ENCODE data around the gene C16orf92. TPM values are rescaled to one million over a fixed set of nuclear protein-coding genes. Genes with fewer than 3 reads are reported as not detected.
A peak's percentile ranks its signal among the peaks of the same experiment; 100 is the strongest.
"Not testable (repeated sequence)": the region's sequence is repeated elsewhere in the genome, so short reads cannot be mapped to it uniquely, and the experiment has no call there.

The C16orf92 gene
- total RNA-seq, 1 experiment from 2014 or later: not detected

DNA sequence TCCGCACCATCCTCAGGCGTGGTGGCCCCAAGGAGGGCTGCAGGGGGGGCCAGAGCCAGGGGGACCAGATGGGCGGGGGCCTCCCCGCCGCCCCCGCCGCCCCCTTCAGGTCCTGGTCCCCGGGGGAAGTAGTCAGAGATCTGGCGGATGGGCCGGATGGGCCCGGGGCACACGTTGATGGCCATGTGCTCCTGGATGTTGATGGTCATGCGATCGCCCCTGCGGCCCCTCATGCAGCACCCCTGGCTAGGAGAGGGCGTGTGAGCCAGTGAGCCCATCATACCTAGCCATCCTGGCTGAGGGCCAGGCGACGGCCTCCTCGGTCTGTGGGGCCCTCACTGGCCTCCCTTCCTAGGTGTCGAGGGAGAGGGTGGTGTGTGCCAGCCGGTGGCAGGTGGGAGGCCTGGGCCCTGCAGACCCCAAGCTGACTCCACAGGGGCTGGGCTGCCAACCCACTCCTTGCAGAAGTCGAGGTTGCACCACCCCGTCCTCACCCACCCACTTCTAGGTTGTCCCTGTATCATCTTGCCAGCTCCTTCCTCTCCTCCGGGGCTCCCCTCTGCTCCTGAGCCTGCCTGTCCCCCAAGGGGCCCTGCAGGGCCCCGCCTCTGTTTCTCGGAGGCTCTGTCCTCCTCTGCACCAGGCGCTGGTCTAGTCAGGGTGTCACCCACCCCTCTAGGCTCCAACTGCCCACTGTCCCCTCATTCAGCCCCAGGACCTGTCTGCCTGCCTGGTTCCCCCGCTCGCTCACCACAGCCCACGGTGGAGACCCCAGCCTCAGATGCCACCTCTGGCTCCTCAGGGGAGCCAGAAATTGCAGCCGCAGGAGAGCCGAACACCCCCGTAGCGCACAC, 12.8 kb upstream of the C16orf92 start:
- H3K4me3 ChIP-seq: peak overlapping the region; percentile 43
- H3K27me3 ChIP-seq: no peaks in the 10 kb centered on the region
- no peaks in the 10 kb centered on the region for H3K9me3 ChIP-seq
- peaks cover 8% of the 10 kb centered on the region for H3K36me3 ChIP-seq
- no peak for DNase-seq

DNA sequence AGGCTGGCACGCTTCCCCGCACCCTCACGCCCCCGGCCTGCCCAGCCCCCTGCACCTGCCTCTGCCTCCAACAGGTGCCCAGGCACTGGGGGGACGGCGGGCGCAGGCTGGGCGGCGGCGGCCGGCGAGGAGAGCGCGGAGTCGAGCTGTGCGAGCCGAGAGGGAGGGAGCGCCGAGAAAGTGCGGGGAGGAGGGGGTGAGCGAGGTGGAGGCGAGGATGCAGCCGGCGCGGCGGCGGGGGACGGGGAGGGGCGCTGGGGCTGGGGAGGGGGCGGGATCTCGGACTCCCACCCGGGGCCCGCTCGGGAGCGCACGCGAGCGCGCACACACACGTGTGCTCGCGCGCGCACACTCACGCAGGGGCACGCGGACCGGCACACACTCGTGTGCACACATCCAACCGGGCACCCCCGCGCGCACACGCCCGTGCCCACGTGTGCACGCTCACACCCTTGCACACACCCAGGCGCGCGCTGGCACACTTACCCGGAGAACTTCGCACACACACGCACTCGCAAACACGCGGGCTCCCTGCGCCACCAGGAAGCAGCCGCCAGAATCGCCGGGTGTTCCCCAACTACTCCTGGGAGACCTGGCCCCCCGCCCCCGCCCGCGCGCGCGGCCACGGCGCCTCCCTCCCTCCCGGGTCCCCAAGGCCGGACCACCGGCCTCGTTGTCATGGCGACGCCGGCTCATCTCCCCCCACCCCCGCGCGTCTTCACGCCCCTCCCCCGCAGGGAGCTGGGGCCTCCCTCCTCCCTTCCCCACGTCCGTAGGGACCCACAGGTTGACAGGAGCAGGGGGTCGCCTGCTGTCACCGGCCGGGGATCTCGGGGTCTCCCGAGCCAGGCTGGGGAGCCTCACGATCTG, 11.9 kb upstream of the C16orf92 start, which contains the start of gene DOC2A:
DOC2A (minus strand) TSS at position 184 of the 870 bp plus-strand sequence. CDS start 805 bp downstream, outside the sequence.
- H3K4me3 ChIP-seq: peak within 1 kb of the TSS; percentile 43
- H3K27me3 ChIP-seq: no peaks in the 10 kb centered on the region
- H3K9me3 ChIP-seq: no peaks in the 10 kb centered on the region
- peak; percentile 46 for DNase-seq
- H3K36me3 ChIP-seq: no peaks in the 10 kb centered on the region

DNA sequence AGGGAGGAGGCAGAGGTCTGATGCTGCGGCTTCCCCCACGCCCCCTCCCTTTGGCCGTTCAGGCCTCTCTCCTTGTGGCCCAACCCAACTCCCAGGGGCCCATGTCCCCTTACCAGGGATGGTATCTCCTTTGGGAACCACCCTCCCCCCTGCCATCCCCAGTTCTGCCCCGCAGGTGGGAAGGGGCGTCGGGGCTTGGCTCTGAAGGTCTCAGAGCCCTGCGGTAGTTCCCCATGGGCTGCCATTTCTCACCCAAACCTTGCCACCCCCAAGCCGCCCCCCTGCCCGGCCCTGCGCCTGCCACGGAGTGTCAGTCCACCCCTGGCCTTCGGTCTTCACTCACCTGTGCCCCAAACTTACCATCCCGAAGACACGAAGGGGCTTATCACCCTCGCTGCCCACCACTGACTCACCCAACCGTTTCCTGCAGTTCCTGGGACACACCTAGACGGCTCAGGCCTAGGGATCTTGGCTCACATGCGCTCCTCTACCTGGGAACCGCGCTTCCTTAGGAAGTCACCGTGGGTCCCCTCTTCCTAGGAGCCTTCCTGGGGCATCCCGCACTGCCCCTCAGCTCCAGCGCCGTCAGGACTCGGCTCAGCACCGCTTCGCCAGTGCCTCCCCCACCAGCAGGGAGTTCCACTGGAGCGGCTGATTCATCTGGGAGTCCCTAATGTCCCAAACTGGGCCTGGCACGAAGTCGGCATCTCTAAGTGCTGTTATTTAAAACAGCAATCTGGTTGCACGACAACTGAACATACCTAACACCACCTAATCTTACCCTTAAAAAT, 11.1 kb upstream of the C16orf92 start:
- Histone ChIP-seq H3K9me3 (no peaks in the 10 kb centered on the region), H3K27me3 (no peaks in the 10 kb centered on the region), H3K4me3 (no peak overlapping the region; the same call in 1 of the 2 replicates), H3K36me3 (no peaks in the 10 kb centered on the region)
- no peak for DNase-seq

DNA sequence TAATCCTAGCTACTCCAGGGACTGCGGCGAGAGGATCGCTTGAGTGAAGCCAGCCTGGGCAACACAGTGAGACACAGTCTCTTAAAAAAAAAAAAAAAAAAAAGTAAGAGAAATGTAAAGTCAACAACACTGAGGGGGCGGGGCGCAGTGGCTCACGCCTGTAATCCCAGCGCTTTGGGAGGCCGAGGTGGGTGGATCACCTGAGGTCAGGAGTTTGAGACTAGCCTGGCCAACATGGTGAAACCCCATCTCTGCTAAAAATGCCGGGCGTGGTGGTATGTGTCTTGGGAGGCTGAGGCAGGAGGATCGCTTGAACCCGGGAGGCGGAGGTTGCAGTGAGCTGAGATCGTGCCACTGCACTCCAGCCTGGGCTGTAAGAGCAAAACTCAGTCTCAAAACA, 10.4 kb upstream of the C16orf92 start:
- not testable (repeated sequence) for H3K9me3 ChIP-seq, H3K36me3 ChIP-seq, H3K27me3 ChIP-seq, H3K4me3 ChIP-seq, DNase-seq

DNA sequence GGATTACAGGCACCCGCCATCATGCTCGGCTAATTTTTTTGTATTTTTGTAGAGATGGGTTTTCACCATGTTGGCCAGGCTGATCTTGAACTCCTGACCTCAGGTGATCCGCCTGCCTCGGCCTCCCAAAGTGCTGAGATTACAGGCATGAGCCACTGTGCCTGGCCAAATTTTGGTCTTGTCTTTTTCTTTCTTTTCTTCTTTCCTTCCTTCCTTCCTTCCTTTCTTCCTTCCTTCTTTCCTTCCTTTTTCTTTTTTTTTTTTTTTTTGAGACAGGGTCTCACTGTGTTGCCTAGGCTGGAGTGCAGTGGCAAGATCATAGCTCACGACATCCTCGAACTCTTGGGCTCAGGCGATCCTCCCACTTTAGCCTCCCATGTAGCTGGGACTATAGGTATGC, 7.5 kb upstream of the C16orf92 start:
- not testable (repeated sequence) for H3K4me3 ChIP-seq, H3K36me3 ChIP-seq, H3K9me3 ChIP-seq, H3K27me3 ChIP-seq, DNase-seq

DNA sequence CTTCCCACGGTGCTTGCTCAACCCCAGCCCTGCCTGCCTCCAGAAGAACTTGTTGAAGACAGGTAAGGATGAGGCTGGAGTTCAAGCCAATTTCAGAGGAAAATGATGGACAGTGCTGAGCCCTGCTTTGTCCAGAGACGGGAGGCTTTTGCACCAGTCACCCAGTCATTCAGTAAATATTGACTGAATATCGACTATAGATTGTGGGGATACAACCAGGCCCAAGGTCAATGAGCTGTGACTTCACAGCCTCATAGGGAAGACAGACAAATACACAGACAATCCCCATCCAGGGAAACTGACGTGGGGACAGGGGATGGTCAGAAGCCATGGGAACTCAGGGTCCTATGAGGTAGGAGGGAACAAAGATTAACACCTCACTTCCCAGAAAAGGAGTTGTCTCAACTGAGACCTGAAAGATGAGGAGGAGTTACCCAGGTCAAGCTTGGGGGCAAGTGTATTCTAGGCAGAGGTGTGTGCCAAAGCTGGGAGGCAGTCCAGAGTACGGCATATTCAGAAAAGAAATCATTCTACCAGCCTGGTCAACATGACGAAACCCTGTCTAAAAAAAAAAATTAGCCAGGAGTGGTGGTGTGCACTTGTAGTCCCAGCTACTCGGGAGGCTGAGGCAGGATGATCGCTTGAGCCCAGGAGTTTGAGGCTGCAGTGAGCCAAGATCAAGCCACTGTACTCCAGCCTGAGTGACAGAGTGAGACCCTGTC, 6.3 kb upstream of the C16orf92 start:
- Histone ChIP-seq H3K9me3 (no peaks in the 10 kb centered on the region), H3K27me3 (no peaks in the 10 kb centered on the region), H3K36me3 (no peaks in the 10 kb centered on the region), H3K4me3 (no peak overlapping the region)
- DNase-seq: no peak

DNA sequence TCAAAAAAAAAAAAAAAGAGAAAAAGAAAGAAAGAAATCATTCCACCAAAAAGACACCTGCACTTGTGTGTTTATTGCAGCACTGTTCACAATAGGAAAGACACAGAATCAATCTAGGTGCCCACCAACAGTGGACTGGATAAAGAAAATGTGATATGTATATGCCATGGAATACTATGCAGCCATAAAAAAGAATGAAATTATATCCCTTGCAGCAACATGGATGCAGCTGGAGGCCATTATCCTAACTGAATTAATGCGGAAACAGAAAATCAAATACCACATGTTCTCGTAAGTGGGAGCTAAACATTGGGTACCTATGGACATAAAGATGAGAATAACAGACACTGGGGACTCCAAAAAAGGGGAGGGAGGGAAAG, 5.7 kb upstream of the C16orf92 start:
- no peaks in the 10 kb centered on the region for H3K36me3 ChIP-seq
- no peak overlapping the region for H3K4me3 ChIP-seq
- H3K27me3 ChIP-seq: no peaks in the 10 kb centered on the region
- no peaks in the 10 kb centered on the region for H3K9me3 ChIP-seq
- no peak for DNase-seq

DNA sequence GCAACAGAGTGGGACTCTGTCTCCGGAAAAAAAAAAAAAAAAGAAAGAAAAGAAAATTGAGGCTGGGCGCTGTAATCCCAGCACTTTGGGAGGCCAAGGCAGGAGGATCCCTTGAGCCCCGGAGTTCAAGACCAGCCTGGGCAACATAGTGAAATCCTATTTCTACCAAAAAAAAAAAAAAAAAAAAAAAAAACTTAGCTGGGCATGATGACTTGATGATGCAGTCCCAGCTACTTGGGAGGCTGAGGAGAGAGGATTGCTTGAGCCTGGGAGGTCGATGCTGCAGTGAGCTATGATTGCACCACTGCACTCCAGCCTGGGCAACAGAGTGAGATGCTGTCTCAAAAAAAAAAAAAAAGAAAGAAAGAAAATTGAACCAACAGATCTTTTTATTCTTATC, 5.1 kb upstream of the C16orf92 start:
- H3K4me3 ChIP-seq, H3K36me3 ChIP-seq, DNase-seq, H3K9me3 ChIP-seq, H3K27me3 ChIP-seq: not testable (repeated sequence)

DNA sequence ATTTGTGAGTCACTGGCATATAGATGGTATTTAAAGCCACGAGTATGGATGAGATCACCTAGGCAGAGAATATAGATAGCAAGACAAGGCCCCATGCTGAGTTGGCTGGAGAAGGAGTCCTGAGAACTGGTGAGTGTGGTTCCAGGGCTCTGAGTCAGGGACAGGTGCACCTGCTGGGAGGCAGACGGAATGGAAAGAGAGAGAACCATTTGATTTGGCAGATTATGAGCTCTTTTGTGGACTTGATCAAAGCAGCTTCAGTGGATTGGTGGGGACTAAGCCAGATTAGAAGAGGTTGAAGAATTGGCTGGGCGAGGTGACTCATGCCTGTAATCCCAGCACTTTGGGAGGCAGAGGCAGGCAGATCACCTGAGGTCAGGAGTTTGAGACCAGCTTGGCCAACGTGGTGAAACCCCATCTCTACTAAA, 4.3 kb upstream of the C16orf92 start:
- no peaks in the 10 kb centered on the region for H3K27me3 ChIP-seq
- DNase-seq: peak; percentile 57
- no peaks in the 10 kb centered on the region for H3K36me3 ChIP-seq
- no peak overlapping the region for H3K4me3 ChIP-seq
- H3K9me3 ChIP-seq: no peaks in the 10 kb centered on the region

DNA sequence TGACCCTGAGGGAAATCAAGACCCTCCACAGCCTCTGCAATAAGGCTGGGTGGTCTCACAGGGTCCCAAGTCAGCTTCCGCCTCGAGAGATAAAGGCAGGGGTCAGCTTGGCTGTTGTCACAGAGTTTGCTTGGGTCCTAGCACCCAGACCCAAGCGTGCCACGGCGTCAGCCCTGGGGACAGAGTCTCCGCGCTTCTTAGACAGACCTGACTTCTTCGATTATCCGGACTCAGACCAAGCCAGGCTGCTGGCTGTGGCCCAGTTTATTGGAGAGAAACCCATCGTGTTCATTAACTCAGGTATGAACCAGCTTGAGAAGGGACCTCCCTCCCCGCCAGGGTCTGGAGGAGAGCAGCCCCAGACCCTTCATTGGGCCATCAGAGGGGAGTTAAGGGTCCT, 588 bp downstream of the C16orf92 start:
- no peak for DNase-seq
- H3K4me3 ChIP-seq: no peak overlapping the region
- no peaks in the 10 kb centered on the region for H3K9me3 ChIP-seq
- peaks cover 9% of the 10 kb centered on the region for H3K27me3 ChIP-seq
- H3K36me3 ChIP-seq: no peaks in the 10 kb centered on the region

DNA sequence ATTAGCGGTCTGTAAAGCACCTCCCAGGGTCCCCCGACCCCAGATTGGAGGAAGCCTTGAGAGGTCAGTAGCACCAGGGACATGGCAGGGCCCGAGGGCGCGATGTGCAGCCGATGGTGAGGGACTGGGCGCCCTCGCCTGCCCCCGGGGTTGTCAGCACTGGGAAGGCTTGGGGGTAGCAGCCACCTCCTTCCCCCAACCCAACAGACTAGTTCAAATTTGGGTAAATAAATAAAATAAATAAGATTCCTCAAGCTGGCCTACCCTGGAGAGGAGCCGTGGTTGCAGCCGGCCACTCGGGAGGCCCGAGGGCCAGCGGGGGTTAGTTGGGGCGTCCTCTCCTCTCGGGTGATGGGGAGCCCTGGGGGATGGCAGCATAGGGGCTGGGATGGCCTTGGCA, 1.5 kb downstream of the C16orf92 start:
- Histone ChIP-seq H3K27me3 (peaks cover 9% of the 10 kb centered on the region), H3K36me3 (no peaks in the 10 kb centered on the region), H3K9me3 (no peaks in the 10 kb centered on the region), H3K4me3 (no peak overlapping the region)
- DNase-seq: no peak

DNA sequence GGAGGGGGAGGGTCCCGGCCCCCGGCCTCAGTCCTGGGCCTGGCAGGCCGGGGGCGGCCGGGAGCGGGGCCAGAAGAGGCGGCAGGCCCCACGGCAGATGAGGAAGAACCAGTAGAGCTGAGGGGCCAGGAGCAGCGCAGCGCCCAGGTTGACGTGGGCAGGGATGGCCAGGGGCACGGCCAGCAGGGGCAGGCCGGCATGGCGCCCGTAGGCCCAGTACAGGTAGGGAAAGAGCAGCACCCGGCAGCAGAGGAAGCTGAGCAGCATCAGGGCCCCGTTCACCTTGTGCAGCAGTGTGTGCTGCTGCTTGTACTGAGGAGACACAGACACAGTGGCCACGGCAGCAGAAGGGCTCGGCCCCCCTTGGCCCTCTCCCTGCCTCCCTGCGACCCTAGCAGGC, 2.2 kb downstream of the C16orf92 start:
- Histone ChIP-seq H3K36me3 (no peaks in the 10 kb centered on the region), H3K4me3 (no peak overlapping the region), H3K9me3 (no peaks in the 10 kb centered on the region), H3K27me3 (peaks cover 9% of the 10 kb centered on the region)
- no peak for DNase-seq

DNA sequence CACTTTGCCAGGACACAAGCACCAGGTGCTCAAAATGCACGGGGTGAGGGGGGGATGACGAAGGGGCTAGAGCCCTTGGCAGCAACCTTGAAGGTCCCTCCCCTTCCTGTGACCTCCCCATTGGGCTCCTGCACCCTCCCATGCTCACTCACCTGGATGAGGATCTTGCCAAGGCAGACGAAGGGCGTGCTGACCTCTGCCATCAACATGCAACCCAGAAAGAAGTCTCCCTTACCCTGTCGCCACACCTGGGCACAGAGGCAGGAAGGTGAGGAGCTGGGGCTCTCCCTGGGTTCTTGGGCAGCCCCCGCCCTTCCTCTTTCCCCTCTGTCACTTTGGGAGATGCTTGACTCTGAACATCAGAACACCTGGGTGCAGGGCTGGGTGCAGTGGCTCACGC, 2.6 kb downstream of the C16orf92 start:
- H3K36me3 ChIP-seq: no peaks in the 10 kb centered on the region
- no peak for DNase-seq
- H3K27me3 ChIP-seq: peaks cover 9% of the 10 kb centered on the region
- H3K4me3 ChIP-seq: no peak overlapping the region
- no peaks in the 10 kb centered on the region for H3K9me3 ChIP-seq

DNA sequence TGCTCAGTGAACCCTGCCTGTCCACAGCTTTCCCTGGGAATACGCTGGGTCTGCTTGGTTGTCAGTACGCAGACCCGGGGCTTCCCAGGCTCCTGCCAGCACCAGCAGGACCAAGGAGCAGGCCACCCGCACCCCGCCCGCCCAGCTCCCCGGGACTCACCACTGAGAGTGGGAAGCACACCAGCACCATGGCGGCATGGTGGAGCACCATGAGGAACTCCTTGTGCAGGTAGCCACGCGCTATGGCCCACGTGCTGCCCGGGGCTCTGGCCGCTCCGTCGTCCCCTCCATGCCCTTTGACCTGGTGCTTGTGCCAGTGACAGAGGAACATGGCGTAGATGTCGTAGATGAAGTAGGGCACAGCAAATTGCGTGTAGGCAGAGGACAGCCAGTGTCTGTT, 3.5 kb downstream of the C16orf92 start:
- H3K27me3 ChIP-seq: peaks cover 11% of the 10 kb centered on the region
- no peak overlapping the region for H3K4me3 ChIP-seq

DNA sequence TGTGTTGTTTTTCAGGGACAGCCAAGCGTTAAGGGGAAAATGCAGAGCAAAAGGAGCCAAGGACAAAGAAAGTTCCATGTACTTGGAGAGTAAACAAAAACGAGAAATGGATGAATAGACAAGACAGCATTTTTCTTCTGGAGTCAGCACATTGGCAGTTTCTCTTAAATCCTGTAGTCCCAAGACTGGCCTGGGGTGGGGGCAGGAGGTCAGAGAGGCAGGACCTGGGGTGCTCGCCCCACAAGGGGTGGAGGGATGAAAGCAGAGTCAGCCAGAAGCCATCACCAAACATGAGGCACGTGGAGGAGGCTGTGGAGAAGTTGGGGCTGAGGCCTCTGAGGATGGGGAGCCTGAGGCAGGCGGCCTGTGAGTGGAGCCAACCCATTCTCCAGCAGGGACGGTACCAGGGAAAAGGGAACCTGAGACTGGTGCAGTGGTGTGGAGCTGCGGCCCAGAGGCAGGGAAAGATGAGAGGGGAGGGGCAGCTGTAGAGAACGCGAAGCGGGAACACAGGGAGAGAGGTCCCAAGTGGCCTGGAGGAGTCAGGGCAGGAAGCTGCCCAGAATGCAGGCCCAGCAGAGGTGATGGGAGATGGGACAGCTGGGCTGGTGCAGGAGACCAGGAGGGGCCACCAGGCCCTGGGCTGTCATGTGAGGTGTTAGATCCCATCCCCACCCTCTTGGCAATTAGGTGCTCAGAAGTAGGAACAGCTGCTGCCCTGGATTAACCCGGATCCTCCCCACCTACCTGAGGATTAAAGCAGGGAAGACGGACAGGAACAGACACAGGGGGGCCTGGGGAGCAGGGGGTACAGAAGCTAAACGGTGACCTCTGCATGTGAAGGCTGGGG, 4.8 kb downstream of the C16orf92 start:
- no peak overlapping the region for H3K4me3 ChIP-seq
- no peaks in the 10 kb centered on the region for H3K9me3 ChIP-seq
- no peaks in the 10 kb centered on the region for H3K36me3 ChIP-seq
- H3K27me3 ChIP-seq: peaks cover 14% of the 10 kb centered on the region
- DNase-seq: no peak

More for the DNA sequence above, 3.5 kb downstream of the C16orf92 start:
- no peak for DNase-seq
- no peaks in the 10 kb centered on the region for H3K9me3 ChIP-seq
- no peaks in the 10 kb centered on the region for H3K36me3 ChIP-seq

Data from MG63 (cell line).